Measurements from ENCODE around the gene APOB.

Gene APOB, protein sequence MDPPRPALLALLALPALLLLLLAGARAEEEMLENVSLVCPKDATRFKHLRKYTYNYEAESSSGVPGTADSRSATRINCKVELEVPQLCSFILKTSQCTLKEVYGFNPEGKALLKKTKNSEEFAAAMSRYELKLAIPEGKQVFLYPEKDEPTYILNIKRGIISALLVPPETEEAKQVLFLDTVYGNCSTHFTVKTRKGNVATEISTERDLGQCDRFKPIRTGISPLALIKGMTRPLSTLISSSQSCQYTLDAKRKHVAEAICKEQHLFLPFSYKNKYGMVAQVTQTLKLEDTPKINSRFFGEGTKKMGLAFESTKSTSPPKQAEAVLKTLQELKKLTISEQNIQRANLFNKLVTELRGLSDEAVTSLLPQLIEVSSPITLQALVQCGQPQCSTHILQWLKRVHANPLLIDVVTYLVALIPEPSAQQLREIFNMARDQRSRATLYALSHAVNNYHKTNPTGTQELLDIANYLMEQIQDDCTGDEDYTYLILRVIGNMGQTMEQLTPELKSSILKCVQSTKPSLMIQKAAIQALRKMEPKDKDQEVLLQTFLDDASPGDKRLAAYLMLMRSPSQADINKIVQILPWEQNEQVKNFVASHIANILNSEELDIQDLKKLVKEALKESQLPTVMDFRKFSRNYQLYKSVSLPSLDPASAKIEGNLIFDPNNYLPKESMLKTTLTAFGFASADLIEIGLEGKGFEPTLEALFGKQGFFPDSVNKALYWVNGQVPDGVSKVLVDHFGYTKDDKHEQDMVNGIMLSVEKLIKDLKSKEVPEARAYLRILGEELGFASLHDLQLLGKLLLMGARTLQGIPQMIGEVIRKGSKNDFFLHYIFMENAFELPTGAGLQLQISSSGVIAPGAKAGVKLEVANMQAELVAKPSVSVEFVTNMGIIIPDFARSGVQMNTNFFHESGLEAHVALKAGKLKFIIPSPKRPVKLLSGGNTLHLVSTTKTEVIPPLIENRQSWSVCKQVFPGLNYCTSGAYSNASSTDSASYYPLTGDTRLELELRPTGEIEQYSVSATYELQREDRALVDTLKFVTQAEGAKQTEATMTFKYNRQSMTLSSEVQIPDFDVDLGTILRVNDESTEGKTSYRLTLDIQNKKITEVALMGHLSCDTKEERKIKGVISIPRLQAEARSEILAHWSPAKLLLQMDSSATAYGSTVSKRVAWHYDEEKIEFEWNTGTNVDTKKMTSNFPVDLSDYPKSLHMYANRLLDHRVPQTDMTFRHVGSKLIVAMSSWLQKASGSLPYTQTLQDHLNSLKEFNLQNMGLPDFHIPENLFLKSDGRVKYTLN (N-terminal part only)

DNA sequence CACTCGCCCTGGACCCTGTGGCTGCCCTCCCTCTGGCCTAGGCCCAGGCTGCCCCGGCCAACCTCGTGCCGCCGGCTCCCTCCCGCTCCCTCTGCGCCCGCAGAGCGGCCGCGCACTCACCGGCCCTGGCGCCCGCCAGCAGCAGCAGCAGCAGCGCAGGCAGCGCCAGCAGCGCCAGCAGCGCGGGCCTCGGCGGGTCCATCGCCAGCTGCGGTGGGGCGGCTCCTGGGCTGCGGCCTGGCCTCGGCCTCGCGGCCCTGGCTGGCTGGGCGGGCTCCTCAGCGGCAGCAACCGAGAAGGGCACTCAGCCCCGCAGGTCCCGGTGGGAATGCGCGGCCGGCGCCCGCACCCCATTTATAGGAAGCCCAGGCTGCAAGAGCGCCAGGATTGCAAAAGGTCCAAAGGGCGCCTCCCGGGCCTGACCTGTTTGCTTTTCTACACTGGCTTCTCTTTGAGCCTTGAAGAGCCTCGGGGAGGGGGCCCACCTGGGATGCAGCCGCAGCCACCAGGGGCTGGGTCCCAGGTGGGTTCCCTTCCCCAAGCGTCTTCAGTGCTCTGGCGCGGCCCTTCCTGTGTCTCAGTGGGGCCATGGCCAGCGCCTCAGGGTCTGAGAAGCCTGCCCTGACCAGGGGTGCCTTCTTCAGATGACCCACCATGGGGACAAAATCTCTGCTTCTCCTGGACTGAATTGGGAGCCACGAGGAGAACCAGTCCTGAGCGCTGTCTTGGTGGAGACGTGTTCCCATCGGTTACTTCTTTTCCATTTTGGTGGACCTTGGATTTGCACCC, at the start of gene APOB:
Gene APOB, minus strand, starts transcription at position 330 of the 789 bp plus-strand sequence. Its CDS starts 128 bp downstream, at position 202.
- DNase-seq (ENCODE audit: low read depth): no peak

DNA sequence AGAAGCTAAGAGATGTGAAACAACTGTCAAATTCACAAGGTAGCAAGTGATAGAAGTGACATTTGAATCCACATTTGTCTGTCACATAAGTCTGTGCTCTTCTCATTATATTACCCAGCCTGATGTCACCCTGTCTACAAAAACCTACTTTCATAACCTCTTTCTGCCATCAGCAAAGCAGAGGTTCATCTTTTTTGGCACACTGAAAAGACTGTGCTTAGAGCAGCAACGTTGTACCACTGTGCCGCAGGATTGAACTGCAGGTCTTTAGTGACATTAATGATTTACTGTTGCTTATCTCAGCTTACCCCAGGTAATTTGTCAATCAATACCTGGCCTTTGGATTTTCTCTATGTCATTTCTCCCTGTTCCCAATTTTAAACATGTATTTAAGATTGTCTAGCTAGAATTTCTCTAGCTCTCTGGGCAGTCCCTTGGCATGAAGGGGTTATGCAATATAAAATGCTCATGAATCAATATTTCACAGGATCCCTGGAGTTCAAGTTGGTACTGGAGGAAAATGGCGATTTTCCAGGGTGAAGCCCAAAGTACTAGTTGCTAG, 48.5 kb upstream of the APOB start:
- no peak for DNase-seq (ENCODE audit: low read depth)

DNA sequence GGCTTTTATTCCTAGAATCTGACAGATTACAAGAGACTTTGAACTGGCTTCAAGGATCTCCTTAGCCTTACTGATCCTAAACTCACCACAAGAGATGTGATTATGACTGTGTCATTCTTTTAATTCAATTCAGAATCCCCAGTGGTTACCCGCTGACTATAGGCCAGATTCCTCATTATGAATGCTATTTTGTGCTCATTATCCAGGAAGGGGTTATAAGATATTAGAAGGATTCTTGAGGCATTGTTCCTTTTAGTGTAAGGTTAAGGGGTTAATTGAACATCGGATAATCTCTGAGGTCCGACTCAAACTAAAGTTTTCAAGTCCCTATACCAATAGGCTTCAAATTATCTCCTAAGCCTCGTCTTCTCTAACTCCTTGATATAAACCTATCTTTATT, 40.5 kb upstream of the APOB start:
- no peak for DNase-seq (ENCODE audit: low read depth)

DNA sequence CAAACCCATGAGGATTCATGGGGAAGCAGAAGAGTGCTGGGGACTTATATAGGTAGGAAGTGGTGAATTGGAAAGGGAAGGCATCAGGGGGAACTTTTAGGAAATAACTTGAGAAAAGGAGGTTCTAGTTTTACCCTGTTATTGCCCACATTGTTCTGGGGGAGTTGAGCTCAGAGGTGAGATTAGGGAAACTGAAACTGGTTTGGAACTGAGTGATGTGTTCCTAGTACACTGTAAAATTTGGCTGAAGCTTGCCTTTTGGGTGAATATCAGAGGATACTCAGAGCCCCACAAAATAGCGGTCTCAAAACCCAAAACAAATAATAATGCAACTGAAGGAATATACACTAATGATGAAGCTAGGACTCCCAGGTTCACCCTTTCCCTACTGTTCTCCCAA, 39.6 kb upstream of the APOB start:
- DNase-seq (ENCODE audit: low read depth): no peak

DNA sequence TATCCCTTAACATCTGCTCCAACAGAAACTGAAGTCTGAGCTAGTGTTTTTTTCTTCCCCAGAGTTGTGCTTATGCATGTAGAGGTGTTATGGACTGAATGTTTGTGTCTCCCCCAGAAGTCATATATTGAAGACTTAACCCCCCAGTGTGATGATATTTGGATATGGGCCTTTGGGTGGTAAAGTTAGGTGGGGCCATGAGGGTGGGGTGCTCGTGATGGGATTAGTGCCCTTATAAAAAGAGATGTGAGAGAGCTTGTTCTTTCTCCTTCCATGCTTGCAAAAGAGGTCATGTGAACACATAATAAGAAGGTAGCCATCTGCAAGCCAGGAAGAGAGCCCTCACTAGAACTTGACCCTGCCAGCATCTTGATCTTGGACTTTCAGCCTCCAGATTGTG, 34.4 kb upstream of the APOB start:
- no peak for DNase-seq (ENCODE audit: low read depth)

DNA sequence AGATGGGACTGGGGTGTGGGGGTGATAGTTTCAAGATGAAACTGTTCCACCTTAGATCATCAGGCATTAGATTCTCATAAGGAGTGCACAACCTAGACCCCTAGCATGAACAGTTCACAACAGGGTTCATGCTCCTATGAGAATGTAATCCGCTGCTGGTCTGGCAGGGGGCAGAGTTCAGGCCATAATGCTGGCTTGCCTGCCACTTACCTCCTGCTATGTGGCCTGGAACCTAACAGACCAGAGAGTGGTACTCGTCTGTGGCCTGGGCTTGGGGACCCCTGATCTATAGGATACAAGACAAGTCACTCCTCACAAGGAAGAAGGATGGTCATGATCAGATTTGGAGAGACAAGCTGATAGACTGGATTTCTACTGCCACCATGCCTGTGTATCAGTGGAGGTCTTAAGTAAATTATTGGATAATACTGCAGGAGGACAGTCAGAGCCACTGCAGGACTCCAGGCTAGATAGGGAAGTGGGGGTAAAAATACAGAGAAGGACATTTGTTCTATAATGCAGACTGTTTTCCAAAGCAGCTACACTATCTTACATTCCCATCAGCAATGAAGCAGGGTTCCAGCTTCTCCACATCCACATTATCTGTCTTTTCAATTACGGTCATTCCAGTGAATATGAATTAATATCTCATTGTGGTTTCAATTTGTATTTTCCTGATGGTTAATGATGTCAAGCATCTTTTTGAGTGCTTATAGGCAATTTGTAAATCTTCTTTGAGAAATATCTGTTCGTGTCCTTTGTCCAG, 28.8 kb upstream of the APOB start:
- DNase-seq (ENCODE audit: low read depth): no peak

DNA sequence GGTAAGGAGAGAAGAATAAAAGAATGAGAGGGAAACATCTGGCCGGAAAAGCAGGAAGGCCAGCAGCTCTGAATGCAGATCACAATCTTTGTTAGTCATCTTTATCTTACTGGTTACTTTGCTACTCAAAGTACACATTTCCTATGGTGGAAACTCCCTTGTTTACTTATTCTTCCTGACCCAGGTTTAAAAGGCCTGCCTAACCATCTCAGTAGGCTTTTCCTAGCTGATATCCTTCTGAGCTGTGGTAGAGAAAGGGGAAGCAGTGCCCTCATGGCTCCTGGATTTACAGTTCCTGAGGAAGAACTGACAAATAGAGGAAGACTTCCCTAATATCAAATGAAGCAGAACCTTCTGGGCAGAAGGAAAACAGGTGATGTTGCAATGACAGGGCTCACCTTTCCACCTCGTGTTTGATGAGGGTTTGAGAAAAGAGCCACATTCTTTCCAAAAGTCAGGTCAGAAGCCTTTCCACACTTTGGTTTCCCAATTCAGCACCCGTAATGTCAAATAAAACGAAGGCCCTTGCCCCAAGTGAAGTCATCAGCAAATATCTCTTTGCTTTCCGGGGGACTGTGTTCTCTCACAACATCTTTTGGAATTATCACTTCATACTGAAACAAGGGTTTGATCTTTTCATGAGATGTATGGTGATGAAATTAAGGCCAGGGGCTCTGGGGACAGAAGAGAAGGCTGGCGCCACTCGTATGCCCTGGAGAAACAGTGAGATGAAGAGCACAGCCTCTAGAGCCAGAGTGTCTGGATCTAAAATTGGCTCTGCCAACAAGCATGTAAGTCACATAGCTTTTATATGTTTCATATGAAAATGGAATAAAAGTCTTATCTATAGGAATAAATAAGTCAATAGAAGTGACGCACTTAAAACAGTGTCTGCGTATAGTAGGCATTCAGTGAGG, 26.7 kb upstream of the APOB start:
- no peak for DNase-seq (ENCODE audit: low read depth)

DNA sequence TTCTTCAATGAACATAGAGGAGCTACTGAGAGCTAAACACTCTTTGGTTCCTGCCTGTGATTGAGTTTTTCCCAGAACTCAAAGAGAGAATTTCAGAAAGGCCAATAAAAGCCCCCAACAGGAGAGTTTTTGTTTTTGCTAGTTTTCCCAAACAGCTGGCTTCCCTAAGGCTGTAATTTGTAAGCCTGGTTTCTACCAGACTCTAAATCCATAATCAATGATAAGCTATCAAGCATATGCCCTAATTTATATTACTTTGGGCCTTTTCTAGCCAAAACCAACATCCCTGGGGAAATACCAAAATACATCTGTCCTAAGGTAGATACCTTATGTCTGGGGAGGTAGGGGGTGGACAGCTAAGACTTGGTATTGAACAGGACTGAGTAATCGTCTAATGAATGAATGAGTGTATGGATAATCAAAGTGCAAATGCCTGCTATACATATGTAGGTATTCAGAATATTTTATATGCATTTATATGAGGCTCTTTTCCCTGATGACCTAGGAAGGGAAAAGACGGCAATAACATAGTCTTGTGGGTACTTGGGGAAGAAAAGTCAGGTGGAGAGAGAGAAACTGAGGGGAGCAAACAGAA, 26.0 kb upstream of the APOB start:
- DNase-seq (ENCODE audit: low read depth): no peak

DNA sequence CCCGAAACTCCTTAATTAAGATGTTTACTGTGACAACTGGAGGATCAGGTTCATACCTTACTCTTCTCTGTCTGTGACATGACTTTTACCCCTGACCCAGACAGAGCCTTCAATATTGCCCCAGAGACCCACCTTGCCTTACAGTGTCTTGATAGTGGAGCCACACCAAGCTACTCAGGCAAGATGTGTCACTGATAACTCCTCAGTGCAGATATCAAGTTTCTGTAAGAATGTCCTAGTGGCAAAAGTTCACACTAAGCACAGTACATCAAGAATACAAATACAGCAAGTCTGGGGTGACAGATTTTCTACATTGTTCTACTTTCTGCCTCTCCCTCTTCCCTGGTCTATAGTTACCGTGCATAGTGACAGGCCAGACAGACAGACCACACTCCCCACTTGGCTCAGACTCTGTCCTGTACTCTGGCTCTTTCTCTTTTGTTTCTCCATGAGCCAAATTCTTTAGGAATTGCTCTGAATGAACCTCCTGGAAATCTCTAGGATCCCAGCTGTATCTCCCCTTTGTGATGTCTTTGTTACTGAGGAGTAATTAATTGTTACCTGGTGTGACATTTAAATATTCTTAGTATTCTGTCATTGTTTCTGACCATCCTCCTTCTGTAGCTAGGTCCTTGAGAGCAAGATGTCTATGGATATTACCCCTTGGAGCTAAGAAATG, 24.1 kb upstream of the APOB start:
- DNase-seq (ENCODE audit: low read depth): no peak

DNA sequence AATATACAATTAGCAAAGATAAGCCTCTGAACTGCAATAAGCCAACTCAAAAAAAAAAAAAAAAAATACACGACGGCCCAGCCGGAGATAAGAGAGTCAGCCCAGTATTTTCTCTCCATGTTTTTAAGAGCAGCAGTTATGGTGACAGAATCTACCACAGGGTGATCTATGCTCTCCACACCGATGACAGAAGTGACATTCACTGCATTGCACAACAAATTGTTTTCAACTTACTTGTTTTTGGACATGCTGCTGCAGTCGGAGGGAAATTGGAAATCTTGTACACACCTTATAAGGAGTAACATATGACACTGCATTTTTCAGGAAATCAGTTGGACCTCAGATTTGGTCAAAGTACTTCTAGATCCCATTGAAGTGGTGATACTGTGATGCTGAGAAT, 23.3 kb upstream of the APOB start:
- DNase-seq (ENCODE audit: low read depth): no peak

DNA sequence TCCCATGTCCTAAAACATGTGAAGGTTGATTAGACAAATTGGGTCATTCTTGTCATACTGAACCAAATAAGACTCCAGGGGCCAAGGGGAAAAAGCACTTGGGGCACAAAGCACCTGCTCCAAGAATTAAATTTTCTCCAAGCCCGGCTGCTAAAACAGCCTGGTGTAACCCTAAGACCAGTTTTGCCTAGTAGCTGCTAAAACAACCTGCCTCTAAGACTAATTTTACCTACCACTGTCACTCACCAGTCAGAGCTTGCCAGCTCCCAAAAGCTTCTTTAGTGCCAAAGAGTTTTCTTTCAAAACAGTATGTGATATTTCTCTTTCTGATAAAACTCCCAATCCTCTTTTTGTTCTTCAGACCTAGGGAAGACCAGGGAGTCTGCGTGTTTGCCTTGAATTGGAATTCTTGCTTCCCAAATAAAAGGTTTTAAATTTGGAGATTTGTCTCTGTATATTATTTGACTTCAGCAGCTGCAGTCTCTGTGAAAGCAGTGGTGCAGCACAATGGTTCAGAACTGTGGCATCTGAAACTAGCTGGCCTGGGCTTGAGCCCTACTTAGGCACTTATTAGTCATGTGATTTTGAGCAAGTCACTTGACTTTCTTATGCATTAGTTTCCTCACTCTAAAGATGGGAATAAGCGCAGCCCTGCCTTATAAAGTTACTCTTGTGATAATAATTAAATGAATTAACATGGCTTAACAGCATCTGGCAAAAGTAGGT, 16.2 kb upstream of the APOB start:
- DNase-seq (ENCODE audit: low read depth): no peak

DNA sequence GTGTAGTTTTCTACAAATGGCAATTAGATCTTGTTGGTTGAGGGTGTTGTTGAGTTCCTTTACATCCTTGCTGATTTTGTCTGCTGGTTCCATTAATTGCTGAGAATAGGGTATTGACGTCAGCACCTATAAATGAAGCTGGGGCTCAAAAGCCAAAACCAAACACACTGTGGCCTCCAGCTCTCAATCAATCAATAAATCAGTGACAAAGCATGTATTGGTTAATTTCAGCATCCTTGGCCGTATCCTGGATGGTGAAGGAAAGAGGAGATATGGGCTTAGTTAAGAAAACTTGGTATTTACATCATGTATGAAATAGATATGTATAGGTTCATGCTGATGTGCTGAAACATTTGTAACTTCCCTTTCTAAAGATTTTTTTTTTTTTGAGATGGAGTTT, 13.2 kb upstream of the APOB start:
- no peak for DNase-seq (ENCODE audit: low read depth)

DNA sequence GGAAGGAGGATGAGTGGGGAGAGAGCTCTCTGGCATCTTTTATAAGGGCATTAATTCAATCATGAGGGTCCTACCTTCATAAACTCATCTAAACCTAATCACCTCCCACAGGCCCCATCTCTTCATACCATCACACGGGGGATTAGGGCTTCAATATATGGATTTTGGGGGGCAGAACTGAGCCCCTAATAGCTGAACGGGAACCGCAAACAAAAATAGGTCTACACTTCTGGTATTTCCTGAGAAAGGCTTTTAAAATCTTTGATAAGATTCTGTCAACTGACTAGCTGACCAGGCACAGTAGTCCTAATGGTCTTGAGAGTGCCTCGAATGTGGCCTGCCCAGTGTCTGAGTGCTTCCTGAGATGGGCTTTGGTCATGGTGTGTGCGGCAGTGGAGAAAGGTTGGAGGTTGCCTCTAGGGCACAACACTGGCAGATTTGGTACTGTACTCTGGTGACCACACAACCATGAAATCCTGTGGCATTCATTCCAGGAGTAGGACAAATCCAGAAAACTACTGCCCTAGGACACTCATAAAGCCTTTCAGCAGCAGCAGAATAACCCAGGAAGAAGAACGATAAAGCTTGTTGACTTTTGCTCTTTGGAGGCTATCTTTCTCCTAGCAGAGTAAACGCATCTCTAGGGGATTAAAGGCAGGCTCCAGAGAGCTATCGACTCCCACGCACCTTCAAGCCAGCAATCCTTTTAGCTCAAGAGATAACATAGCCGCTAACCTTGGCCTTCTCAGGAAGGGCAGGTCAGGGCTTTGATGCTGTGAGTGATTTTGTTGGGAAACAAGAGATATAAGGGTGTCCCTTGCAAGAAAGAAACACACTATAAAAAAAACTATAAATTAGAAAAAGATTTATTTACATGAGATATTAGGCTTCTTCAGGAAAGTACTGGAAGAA, 12.3 kb upstream of the APOB start:
- no peak for DNase-seq (ENCODE audit: low read depth)

DNA sequence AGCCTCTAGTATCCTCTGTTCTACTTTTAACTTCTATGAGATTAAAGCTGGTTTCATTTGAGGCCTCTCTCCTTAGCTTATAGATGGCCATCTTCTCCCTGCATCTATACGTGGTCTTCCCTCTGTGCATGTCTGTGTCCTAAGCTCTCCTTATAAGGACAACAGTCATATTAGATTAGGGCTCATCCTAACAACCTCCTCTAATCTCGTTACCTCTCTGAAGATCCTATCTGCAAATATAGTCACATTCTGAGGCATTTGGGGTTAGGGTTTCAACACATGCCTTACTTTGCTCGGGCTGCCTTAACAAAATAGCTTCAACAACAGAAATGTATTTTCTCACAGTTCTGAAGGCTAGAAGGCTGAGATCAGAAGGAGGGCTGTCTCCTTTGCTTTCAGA, 11.6 kb upstream of the APOB start:
- DNase-seq (ENCODE audit: low read depth): no peak

DNA sequence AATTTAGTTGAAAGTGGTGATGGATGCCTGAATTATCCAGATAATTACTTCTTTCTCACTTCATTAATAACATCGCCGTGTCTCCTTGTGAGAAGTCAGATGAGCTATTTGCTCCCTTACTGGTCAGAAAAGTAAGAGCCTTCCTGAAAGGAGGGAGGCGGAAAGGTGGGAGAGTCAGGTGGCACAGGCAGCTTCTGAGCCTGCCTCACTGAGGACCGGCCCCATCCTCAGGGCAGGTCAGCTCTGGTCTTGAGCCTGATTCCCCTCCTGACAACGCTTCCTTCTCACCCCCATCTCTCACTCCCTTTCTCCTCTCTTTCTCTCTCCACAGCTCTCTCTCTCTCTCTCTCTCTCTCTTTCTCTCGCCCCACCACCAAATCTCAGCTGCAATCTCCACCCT, 10.1 kb upstream of the APOB start:
- no peak for DNase-seq (ENCODE audit: low read depth)

DNA sequence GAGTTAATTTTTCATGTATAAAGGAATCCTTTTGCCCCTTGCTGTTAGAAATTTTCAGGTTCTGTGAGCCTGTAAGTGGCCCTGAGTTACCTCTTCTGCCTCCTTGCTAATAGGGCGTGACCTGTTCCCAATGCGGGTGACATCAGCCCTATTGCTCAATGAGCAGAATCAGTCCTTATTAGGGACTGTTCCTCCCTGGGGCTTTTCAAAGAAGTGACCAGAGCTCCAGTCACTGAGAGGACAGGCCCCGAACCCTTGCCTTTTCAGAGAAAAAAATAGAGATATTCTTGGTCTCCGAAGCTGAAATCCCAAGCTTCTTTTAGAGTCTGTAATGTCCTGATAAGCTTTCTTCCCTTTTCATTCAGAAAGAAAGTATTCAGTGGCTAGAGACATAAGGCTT, 8.2 kb upstream of the APOB start:
- no peak for DNase-seq (ENCODE audit: low read depth)

DNA sequence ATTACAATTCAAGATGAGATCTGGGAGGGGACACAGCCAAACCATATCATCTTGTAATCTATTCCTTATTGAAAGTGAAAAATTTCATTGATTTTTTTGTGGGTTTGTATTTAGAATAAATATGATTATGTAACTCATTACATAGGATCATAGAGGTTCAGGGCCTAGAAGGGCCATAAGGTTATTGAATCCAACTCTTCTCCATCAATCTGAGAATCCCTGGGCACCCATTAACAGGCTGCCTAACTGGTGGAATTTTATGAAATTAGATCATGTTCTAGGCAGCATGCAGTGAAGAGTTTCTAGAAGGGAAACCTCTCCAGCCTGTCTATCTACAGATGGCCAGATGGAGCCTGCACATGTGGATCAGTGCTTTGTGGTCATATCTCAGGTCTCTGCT, 6.3 kb upstream of the APOB start:
- no peak for DNase-seq (ENCODE audit: low read depth)
